Measurements from ENCODE around the gene FGD3.
"Not testable (repeated sequence)": the region's sequence is repeated elsewhere in the genome, so short reads cannot be mapped to it uniquely, and the experiment has no call there.

FGD3 gene, protein sequence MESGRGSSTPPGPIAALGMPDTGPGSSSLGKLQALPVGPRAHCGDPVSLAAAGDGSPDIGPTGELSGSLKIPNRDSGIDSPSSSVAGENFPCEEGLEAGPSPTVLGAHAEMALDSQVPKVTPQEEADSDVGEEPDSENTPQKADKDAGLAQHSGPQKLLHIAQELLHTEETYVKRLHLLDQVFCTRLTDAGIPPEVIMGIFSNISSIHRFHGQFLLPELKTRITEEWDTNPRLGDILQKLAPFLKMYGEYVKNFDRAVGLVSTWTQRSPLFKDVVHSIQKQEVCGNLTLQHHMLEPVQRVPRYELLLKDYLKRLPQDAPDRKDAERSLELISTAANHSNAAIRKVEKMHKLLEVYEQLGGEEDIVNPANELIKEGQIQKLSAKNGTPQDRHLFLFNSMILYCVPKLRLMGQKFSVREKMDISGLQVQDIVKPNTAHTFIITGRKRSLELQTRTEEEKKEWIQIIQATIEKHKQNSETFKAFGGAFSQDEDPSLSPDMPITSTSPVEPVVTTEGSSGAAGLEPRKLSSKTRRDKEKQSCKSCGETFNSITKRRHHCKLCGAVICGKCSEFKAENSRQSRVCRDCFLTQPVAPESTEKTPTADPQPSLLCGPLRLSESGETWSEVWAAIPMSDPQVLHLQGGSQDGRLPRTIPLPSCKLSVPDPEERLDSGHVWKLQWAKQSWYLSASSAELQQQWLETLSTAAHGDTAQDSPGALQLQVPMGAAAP

DNA sequence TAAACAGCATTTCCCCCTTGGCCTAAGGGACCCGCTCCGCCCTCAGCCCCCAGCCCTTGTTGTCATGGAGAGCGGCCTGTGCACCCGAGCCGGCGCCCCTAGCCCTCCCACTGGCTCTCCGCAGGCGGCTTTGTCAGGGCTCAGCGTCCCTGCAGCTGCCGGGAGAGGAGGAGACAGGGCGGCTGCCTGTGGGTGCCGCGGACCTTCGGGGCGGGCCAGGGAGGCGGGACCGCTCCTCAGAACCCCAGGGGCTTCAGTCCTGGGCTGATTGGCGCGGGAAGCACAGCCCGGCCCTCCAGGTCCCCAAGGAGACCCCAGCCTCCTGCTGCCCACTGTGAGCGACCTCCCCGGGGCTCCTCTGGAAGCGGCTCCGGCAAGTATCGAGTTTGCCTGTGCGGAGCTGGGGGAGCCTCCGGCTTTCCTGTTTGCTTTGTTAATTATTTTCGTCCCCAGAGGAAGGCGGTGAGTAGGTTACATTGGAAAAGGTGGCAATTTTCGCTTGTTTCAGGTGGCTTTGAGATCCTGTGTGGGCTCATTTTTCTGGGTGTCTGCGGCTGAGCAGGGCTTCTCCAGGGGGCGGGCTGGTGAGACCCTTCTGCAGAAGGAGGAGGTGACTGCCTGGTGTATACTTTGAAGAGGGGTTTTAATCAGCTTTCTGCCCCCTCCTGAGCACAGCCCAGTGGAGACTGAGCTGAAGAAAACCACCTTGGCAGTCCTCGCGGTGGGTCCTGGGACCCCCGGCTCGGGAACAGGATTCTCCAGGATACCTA, at the start of gene FGD3:
Gene FGD3 (plus strand): TSS at position 256 of the 770 bp plus-strand sequence. CDS start 28,734 bp downstream, outside the sequence.
- DNase-seq: peak; percentile 75

DNA sequence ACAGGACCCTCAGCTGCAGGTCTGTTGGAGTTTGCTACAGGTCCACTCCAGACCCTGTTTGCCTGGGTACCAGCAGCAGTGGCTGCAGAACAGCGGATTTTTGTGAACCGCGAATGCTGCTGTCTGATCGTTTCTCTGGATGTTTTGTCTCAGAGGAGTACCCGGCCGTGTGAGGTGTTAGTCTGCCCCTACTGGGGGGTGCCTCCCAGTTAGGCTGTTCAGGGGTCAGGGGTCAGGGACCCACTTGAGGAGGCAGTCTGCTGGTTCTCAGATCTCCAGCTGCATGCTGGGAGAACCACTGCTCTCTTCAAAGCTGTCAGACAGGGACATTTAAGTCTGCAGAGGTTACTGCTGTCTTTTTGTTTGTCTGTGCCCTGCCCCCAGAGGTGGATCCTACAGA, 42.2 kb upstream of the FGD3 start:
- not testable (repeated sequence) for DNase-seq

DNA sequence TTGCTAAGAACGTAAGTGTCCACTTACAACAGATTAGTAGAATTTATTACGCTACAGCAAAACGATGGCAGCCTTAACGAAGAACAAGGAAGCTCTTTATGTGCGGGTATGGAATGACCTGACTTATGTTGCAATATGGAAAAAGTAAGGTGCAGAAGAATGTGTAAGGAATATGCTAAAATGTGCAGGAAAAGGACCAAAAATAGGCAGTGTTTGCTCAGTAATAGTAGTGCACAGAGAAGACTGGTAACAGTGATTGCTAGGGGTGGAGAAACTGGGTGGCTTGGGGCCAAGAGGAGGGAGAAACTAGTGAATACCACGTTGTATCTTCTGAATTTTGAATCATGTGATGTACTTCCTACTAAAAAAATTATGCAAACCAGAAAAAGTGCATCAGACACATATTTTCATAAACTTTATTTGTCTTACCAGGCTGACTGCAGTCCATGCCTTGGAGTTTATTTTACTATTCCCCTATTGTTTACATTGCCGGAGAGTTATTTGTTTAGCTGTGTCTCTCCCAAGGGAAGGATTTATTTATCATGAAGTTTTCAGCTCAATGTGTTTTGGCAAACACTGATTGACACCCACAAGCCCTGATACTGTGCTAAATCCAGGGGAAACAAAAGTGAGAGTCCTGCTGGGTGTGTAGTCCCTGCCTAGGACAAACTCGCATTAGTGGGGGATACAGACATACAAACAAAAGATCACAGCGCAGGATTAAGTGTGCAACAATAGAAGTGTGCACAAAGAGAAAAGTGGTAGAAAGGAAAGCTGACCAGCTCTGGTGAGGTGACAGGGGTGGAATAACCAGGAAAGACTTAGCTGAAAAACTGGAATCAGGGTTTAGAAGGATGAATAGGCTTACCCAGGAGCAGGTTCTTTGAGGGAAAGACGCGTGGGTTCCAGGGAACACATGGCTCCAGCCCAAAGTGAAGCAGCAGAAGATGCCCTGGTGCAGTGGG, 35.5 kb upstream of the FGD3 start:
- DNase-seq: no peak

DNA sequence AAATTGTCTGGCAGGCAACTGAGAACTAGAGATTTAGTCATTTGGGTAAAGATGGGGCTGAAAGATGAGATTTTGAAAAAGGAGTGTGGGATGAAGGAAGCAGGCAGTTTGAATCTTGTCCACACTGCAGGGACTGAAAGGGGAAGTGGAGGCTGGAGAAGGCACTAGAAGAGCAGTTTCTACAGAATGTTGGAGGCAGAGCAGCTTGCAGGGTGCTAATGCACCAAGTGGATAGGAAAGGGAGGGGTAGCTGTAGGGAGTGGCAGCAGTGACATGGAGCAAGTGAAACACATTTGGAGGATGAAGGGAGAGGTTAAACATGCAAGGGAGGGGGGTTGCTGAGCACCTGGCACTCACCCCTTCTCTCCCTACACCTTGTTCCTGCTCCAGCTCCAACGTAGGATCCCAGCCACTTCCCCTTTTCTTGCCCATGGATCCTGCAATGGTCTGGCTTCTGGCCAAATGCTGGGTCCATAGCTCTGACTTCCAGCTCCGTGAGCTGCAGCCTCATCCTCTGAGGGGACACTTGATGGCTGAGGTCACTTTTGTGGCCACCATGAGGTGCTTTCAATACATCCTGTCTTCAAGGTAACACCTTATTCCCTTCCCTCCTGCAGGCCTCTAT, 30.0 kb upstream of the FGD3 start:
- no peak for DNase-seq

DNA sequence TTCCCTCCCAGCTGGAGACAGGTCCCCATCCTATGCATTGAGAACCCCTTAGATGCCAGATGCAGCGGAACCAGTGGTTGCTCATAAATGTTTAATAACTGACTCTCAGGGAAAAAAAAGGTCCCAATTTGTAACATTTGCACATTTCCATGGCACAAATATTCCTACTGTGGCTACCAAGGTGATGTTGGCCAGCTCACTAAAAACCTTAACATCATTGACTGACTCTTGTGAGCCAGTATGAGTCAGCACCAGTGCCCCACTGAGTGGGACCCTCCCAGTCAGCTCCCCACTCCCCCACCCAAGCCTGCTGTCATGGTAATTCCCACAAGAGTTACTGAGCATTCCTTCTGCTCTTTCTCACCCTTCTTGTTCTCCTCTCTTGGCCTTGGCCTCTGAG, 26.9 kb upstream of the FGD3 start:
- DNase-seq: no peak

DNA sequence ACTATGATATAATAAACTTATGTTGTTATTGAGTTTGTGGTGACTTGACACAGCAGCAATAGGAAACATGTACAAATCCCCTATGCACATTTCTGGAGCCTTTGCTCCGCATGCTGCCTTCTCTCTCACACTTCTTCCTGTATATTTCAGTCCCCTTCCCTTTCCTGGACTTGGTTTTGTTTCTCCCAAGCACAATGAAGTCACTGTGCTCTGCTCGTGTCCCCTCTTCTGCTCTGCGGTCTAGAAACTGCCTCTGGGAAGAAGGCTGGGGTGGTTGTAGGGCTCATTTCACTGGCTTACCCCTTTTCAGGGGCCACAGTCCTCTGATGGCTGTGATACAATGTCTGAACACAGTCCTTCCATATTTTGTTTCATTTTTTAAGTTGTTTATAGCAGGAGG, 15.7 kb upstream of the FGD3 start:
- DNase-seq: no peak

DNA sequence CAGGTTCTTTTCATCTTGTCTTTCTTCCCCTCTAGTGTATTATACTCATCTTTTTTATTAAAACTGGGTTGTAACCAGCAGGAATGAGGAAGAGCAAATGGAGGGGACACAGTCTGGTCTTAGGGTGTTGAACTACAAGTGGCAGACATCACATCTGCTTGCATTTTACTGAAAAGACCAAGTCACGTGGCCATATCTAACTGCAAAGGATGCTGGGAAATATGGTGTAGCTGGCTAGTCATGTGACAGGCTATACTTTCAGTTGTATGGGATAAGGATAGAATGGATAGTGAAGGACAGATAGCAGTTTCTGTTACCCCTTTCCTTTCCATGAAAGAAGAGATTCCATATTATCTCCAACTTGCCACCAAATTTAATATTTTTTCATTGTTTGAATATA, 13.0 kb upstream of the FGD3 start:
- no peak for DNase-seq

DNA sequence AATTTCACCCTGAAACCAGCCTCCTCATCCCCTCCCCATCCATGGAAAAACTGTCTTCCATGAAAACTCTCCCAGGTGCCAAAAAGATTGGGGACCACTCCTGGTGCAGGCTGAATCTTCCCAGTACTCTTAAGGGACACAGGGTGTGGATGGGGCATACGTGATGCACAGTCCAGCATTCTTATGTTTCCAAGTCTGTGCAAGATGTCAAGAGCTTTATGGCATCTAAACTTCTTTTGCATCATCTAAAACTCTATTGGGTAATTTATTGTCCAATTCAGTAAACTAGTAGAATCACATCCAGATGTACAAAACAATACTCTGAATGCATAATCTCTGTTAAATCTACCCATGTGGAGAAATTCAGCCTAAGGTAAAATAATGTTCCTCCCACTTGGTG, 9.3 kb upstream of the FGD3 start:
- no peak for DNase-seq

DNA sequence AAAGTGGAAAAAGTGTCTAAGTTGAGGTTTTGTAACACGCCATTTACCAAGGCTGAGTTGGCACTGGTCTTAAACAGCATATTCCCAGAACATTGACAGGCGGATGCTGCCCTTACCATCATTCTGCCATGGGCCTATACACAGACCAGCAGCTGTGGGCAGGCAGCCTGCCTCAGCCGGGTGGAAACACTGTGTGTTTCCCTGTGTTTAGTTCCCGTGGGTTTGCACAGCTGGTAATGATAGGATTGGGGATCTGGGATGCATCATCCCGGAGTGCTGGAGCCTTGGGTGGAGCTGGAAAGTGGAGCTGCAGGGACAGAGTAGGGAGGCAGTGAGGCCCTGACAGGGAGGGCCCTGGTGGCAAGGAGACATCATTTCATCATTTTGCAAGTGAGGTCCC, 5.5 kb upstream of the FGD3 start:
- DNase-seq: no peak

DNA sequence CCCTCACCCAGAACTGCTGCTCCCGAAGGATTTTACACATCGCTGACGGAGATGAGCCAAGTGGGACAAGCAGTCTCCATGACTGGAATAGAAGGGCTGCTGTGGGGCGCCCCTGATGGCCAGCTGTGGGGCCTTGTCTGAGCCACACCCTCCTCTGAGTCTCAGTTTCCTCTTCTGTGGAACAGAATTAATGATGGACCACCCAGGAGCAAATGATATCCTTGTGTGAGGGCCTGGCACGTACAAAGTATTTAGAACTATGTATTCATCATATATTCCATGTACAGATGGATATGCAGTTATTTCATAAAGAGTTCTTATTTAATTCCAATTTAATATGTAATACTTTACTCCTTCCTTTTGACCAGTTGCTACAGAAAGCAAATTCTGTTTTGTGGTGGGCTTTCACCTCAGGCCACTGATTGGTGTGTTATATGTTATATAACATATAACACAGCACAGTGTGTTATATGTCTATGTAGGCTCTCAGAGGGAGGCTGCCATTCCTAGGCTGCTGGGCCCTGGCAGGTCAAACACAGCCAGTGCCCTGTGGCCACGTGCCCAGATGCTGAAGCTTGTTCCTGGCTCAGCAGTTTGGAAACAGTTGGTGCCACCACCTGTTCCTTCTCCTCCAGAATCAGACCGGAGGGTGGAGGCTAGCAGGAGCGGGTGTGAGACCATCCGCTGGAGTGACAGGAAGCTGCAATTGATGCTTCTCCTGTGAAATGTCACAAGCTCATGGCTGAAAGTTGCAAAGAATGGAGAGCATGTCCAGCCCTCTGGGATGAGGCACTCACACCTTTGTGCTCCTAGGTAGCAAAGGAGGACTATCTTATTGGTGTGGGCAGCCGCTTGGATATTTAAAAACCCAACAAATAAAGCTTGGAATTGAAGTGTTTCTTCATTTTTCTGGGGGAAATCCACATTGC, 4.4 kb upstream of the FGD3 start:
- DNase-seq: no peak

DNA sequence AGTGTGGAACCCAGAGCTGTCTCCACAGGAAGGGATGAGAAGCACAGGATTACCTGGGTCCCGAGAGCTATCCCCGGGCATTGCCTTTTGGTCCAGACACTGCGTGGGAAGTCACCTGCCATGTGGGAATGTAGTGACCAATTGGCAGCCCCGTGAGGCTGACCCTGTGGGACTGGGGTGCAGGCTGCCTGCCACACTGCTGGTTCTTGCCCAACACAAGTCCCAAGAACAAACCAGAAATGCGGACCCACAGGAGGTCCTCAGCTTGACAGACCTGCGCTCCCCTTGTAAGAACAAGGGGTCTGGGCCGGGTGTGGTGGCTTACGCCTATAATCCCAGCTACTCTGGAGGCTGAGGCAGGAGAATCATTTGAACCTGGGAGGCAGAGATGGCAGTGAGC, 2.4 kb upstream of the FGD3 start:
- DNase-seq: no peak

DNA sequence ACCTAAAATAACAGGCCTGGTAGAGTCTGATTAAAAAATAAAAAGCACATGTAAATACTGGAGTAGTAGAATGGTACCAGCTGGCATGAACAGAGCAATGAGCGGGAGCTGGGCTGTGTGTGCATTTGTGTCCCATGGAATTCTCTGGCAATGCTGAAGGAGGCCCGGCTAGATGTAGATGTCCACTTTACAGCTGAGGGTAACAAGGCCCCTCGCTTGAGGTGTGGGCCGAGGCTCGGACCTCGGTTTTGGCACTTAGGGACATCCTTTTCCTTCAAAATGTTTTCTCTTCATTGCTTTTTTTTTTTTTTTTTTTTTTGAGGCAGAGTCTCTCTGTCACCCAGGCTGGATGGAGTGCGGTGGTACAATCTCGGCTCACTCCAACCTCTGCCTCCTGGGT, 1.5 kb upstream of the FGD3 start:
- DNase-seq: no peak

DNA sequence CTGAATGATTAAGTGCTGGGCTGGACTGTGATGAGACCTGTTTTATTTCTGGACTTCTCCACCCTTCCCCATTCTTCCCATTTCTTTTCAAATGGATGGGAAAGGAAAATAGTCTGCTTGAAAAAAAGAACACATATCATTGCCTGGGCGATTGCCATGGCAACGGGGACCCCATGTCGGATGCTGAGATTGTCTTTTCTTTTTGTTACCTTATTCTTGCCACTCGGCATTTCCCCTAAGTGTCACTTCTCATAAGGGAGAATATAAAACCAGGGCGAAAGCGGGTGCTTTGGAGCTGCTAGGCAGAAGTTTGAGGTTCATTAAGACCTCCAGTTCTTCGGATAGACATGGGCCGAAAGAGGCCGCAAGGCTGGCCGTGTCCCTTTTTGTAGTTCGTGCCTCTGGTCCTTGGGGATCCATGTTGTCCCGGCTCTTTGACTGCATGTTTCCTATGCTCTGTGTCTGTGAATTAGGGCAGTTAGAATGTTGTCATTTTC, 763 bp downstream of the FGD3 start:
- no peak for DNase-seq

DNA sequence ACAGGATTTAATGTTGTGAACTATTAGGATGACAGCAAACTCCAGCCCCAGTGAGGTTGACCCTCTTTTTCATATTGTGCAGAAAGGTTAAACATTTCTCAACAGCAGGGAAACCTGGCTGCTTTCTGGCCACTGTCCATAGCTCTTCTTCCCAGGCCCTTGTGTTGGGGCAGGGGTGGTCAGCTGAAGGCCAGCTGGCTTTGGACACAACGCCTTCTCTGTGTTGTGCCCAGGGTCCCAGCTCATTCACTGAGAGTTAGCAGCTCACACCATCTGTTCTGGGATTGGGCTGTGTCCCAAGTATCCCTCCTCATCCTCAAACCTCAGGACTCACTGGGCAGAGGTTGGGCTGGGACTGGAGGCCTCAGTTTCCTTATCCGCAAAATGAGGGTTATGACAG, 1.3 kb downstream of the FGD3 start:
- DNase-seq: no peak

DNA sequence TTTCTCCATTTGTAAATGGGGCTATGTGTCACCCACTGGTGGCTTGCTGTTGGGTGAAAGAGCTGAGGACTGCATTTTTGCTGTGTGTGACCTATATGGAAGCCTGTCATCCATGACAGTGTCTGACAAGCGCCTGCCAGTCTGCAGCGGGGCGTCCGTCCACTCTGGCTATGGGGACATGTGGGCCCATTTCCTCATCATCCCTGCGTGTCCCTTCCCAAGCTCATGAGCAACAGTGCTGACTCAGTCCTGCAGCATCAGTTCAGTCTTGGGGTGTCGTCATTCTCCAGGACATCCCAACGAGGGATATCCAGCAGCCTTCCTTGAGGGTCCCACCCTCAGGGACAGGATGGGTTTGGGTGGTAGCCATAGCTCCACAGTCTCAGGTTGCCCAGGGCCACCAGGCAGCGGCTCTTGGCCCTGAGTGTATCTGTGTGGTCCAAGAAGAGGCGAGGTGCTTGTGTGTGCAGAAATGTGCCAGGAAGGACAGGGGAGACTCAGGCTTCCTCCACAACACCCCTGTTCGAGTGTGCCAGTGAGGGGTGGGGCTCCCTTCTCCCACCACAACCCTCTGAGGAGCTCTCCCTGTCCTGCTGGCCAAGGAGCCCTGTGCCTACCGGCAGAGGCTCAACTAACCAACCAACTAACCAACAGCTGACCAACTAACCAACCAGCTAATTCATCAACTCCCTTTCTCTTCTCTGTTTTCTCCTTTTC, 2.1 kb downstream of the FGD3 start:
- no peak for DNase-seq

DNA sequence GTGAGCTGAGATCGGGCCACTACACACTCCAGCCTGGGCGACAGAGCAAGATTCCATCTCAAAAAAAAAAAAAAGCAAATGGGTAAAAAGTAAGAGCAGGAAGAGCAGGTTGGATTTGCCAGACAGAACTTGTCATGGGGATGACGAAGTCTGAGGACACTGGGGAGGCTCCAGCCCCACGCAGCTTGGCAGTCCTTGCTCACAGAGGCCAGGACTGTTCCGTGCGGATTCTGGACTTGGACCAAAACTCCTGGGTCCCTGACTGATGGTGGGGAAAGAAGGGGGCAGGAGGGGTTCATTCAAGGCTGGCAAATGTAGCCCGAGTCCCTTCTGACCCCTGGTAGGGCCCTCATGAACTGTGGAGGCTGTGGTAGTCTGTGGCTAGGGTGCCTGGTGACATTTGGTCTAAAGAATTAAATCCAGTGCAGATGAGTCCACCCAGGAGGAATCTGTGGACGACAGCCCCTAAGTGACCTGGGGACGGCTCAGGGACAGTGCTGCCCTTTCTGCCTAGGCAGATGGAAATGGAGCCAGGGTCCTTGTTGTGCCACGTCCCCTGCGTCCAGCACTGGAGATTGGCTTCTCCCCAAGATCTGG, 3.1 kb downstream of the FGD3 start:
- DNase-seq: no peak

DNA sequence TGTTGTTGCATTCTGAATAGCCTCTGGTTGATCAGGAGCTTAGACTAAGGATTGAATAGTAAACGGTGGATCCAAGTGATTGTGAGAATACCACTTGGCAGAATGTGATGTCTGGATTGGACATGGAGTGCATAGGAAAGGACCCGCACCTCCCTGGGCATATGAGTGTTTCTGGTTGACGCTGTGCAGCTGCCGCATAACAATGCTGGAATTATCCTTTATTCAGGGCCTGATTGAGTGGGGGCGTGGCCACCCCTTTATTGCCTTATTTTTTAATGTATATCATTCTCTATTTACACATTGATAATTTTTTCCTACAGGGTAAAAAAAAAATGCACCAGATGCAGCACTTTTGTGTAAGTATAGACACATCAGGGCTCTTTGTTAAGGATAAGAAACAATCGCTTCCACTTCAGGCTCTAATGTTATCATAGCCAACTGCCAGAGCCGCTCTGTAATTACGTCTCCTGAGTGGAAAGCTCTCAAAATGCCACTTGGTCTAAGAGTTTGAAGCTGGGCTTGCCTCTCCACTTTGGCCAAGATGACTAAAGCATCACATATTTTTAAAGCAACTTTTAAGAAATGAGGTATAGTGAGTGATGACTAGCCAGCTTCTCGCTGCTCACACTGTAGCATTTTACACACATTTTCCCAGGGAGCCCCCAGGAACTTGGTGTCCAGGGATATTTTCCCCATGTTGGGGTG, 5.7 kb downstream of the FGD3 start:
- DNase-seq: no peak

DNA sequence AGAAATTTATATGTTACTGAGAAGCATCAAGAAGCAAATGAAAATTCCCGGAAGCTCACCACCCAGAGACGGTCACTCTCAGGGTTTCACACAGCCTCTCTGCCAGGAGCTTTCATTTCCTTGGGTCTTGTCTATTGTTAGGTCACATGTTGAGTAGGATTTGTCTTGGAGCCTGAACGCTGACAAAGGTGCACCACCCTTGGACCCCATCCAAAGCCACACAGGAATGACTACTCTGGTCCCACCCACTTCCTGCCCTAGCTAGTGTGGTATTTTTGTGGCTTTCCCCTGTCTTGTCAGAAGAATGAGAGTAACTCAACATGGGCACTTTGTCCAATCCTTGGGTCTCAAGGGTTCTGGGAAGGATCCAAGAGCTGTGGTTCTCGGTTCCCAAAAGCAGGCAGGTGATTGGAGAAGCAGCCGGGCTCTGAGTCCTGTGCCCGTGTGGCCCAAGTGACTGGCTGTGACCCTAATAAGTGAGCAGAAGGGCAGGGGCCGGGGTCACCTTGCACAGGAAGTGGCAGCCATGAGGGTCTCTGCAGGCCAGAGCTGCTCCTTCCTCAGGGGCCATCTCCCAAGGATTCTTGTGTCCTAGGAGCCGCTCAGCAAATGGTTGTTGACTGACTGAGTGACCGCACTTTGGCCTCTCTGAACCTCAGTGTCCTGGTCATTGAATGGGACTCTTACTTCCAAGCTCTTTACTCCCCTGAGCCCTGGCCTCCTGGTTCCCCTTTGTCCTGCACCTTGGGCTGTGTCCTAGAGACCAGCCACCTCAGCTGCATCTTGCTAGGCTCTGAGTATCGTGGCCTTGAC, 6.9 kb downstream of the FGD3 start:
- peak; percentile 93 for DNase-seq

Data from CD4-positive, alpha-beta T cell treated with Interleukin-17A for 4 hours (primary cell).